Gastroesophageal sphincter (tissue), 4 donors: ENCODE results near the gene GPC4. TPM values are rescaled to one million over a fixed set of nuclear protein-coding genes. Genes with fewer than 3 reads are reported as not detected.
A peak's percentile ranks its signal among the peaks of the same experiment; 100 is the strongest.

Source experiments
- ATAC-seq: fragments of 150-250 bp; one replicate; pipeline ENCODE4 v1.9.1; 2016; ENCODE audit warnings: mild to moderate bottlenecking, moderate library complexity
- H3K27ac ChIP-seq, 4 donors: fragments of 200-600 bp; sonication (generic) in 3 of 4; 1 replicate in 3 of 4; 2 replicates in 1 of 4; pipeline ENCODE4 v1.5.1; 2016 to 2019
- H3K27me3 ChIP-seq: fragments of 200-600 bp; sonication (generic); one replicate; pipeline ENCODE4 v1.5.1; 2019
- H3K36me3 ChIP-seq, 2 donors: fragments of 200-600 bp; sonication (generic); one replicate each; pipeline ENCODE4 v1.5.1; 2019; ENCODE audit warnings: control low read depth in 1 of 2
- H3K4me1 ChIP-seq, 3 donors: fragments of 200-600 bp; sonication (generic); 1 replicate in 2 of 3; 2 replicates in 1 of 3; pipeline ENCODE4 v1.5.1; 2016 to 2019; ENCODE audit warnings: control low read depth in 2 of 3
- H3K4me3 ChIP-seq, 2 donors: fragments of 200-600 bp; sonication (generic); one replicate each; pipeline ENCODE4 v1.5.1; 2019; ENCODE audit warnings: mild to moderate bottlenecking in 1 of 2, moderate library complexity in 1 of 2
- H3K9me3 ChIP-seq, 3 donors: fragments of 200-600 bp; sonication (generic); one replicate each; pipeline ENCODE4 v1.5.1; 2017 to 2019; ENCODE audit warnings: control low read depth in 2 of 3
- EP300 ChIP-seq: sonication (generic); formaldehyde crosslinking; IDR thresholded peaks from one replicate; pipeline ENCODE4 v1.6.1; 2017; ENCODE audit warnings: antibody characterized with exemption, mild to moderate bottlenecking
- POLR2A ChIP-seq, 2 donors: fragments of 450-650 bp; IDR thresholded peaks; one replicate each; pipeline ENCODE4 v1.6.1; 2017; ENCODE audit warnings: antibody characterized with exemption in 2 of 2, mild to moderate bottlenecking in 2 of 2, moderate library complexity in 1 of 2
- POLR2AphosphoS5 ChIP-seq: sonication (generic); formaldehyde crosslinking; IDR thresholded peaks from one replicate; pipeline ENCODE4 v1.6.1; 2017; ENCODE audit warnings: antibody characterized with exemption
- WGBS, 2 donors: methylation state at CpG; one replicate each; pipeline ENCODE4 v1.1.5; 2018; ENCODE audit warnings: low coverage in 1 of 2; 5-methylcytosine and 5-hydroxymethylcytosine counted together
- total RNA-seq, 4 donors: library from RNA; depleted of rRNA; stranded (reverse); fragments of >200 nt; gene quantifications; one replicate each; pipeline ENCODE4 v1.1.0, GENCODE V29; 2016
- TF ChIP-seq, protein P1 (sequence below), 4 experiments: fragments of 200-600 bp in 2 of 4; fragments of 450-650 bp in 2 of 4; sonication (generic) in 1 of 4; IDR thresholded peaks; one replicate each; pipeline ENCODE4 v1.5.1; 2017 to 2019; ENCODE audit warnings: antibody characterized with exemption in 4 of 4, mild to moderate bottlenecking in 2 of 4, moderate library complexity in 2 of 4

Gene GPC4
- total RNA-seq: 10 to 100 TPM; 62.7 to 97.1 (median 67.9) TPM

DNA sequence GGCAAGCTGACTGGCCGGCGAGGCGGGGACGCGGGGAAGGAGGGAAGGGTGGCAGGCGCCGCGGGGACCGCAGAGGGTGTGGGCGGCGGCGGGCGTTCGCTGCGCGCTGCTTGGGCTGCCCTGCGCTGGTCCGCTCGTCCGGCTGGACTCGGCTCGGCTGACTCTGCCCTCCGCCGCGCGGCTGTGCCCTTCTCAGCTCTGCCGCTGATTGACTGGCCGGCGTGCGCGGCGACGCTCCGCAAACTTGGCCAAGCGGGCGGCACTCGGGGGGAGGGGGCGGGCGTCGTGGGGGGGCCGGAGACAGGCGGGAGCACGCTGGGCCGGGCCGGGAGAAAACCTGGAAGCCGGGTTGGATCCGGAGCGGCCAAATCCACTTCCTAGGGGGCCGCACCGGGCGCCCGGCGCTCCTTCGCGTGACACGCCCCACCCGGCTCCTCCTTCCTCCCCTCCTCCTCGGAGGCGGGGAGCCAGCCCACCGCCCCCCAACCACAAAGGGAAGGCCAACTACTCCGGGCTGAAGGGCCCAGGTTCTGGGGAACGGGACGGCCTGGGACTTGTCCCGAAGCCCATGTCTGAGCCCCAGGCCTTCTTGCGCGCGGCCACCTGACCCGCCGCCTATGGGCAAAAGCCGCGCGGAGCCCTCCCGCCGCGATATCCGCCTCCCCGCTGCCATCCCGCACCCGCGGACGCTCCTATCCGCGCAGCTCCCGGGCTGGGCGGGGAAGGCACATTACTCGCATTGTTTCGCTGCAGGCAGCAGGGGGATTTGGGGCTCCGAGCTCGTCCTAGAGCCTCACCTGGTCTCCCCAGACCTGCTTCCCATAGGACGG, at the start of gene GPC4:
GPC4 (minus strand) TSS at position 214 of the 830 bp plus-strand sequence. CDS start 524 bp downstream, outside the sequence.
- TF ChIP-seq, protein P1, sequence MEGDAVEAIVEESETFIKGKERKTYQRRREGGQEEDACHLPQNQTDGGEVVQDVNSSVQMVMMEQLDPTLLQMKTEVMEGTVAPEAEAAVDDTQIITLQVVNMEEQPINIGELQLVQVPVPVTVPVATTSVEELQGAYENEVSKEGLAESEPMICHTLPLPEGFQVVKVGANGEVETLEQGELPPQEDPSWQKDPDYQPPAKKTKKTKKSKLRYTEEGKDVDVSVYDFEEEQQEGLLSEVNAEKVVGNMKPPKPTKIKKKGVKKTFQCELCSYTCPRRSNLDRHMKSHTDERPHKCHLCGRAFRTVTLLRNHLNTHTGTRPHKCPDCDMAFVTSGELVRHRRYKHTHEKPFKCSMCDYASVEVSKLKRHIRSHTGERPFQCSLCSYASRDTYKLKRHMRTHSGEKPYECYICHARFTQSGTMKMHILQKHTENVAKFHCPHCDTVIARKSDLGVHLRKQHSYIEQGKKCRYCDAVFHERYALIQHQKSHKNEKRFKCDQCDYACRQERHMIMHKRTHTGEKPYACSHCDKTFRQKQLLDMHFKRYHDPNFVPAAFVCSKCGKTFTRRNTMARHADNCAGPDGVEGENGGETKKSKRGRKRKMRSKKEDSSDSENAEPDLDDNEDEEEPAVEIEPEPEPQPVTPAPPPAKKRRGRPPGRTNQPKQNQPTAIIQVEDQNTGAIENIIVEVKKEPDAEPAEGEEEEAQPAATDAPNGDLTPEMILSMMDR (IDR thresholded peaks at IDR 0.05): peak in 3 of 4 experiments; percentile 9 to 25 (median 10)
- TF ChIP-seq POLR2A (IDR thresholded peaks at IDR 0.05) (peak; percentile 65 to 77), POLR2AphosphoS5 (peak; percentile 86), EP300 (no peak)
- Histone ChIP-seq H3K27me3 (no peaks in the 10 kb centered on the region), H3K9me3 (no peaks in the 10 kb centered on the region), H3K36me3 (no peaks in the 10 kb centered on the region), H3K4me3 (peak within 1 kb of the TSS; percentile 77 to 94), H3K27ac (peak within 1 kb of the TSS; percentile 88 to 91 (median 90)), H3K4me1 (peaks cover 0 to 29% (median 0%) of the 10 kb centered on the region in 3 donors)
- peak; percentile 84 for ATAC-seq
- no CpG with 5 or more reads among the region's 90 CpGs for WGBS, 2 donors

DNA sequence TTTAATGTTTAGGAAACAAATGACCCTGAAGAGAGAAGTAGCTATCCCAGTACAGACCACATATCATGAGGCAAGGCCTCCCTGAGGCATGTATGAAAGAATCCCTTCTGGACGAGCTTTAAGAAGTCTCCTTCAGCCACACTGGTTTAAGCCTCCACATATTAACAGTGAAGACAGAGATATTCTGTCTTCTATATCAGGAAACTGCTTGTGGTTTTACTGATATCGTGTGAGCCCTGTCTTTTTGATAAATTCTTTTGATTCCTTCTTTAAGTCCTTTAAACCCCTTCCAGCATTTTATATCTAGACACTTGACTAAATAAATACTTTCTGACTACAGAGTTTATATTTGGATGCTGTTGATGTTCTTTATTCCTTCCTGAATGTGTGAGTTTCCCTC, 45.9 kb upstream of the GPC4 start:
- no peak overlapping the region for H3K27ac ChIP-seq
- ATAC-seq: no peak
- no peaks in the 10 kb centered on the region for H3K36me3 ChIP-seq
- WGBS, 2 donors: 63% methylated on average over 2 of the region's 2 CpGs; no CpG with 5 or more reads in 1 of the 2 donors
- TF ChIP-seq POLR2AphosphoS5 (no peak), POLR2A (IDR thresholded peaks at IDR 0.05) (no peak), EP300 (no peak)
- TF ChIP-seq, protein P1 (IDR thresholded peaks at IDR 0.05): no peak
- no peaks in the 10 kb centered on the region for H3K4me1 ChIP-seq
- no peaks in the 10 kb centered on the region for H3K9me3 ChIP-seq
- no peak overlapping the region for H3K4me3 ChIP-seq
- H3K27me3 ChIP-seq: no peaks in the 10 kb centered on the region

DNA sequence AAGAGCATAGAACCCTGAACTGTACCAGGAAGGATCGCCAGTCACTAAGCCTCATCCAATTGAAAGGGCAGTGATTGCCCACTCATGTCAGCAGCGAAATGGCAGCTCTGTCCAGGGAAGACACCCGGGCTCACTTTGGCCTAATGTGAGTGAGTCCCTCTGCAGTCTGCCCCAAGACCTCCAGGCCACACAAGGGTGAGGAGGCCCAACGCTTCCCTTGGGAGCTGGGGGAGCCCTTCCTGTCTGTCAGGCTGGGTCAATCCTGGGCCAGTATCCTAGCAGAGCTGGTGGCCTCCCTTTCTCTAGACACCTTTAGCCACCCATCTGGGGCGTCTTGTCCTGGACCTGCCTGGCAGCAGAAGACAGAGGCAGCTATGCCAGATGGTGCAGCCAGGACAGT, 39.6 kb upstream of the GPC4 start:
- Histone ChIP-seq H3K4me1 (no peaks in the 10 kb centered on the region), H3K4me3 (no peak overlapping the region), H3K27ac (no peak overlapping the region), H3K27me3 (no peaks in the 10 kb centered on the region), H3K9me3 (no peaks in the 10 kb centered on the region), H3K36me3 (no peaks in the 10 kb centered on the region)
- 71% methylated on average over 3 of the region's 5 CpGs; no CpG with 5 or more reads in 1 of the 2 donors for WGBS, 2 donors
- TF ChIP-seq POLR2A (IDR thresholded peaks at IDR 0.05) (no peak), POLR2AphosphoS5 (no peak), EP300 (no peak)
- TF ChIP-seq, protein P1 (IDR thresholded peaks at IDR 0.05): no peak
- no peak for ATAC-seq

DNA sequence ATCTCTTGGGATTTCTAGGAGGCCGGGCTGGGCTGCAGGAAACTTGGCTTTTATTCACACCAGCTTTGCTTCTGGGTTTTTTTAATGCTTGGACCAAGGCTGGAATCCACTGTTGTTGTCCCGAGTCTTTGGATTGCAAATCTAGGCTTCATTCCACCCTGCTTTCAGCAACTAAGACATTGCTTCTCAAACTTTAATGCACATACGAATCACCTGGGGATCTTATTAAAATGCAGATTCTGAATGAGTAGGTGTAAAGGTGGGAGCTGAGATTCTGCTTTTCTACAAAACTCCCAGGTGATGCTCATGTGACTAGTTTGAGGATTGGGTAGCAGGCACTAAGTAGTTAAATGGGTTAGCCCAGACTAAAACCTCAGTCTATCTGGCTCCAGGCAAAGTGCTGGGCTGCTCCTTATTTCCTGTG, 39.2 kb upstream of the GPC4 start:
- no peak for ATAC-seq
- TF ChIP-seq, protein P1 (IDR thresholded peaks at IDR 0.05): no peak
- H3K27ac ChIP-seq: no peak overlapping the region
- H3K4me3 ChIP-seq: no peak overlapping the region
- H3K27me3 ChIP-seq: no peaks in the 10 kb centered on the region
- WGBS, 2 donors: 60% methylated on average over 2 of the region's 3 CpGs; no CpG with 5 or more reads in 1 of the 2 donors
- H3K9me3 ChIP-seq: no peaks in the 10 kb centered on the region
- H3K36me3 ChIP-seq: no peaks in the 10 kb centered on the region
- H3K4me1 ChIP-seq: no peaks in the 10 kb centered on the region
